ENCODE data around the gene HSPA12A. TPM values are rescaled to one million over a fixed set of nuclear protein-coding genes. Genes with fewer than 3 reads are reported as not detected.

Gene HSPA12A
- total and polyA plus RNA-seq, 2 of the 13 experiments (the other 11 are each of a cell fraction or from before 2014, with no cell fraction given) = 6.4 to 13.6 TPM

- Histone ChIP-seq H3K9me3 (ENCODE audit: low read length) (no peaks in the 10 kb centered on the region), H3K27ac (ENCODE audit: extremely low read length, insufficient read depth, low read length) (no peak overlapping the region), H3K4me1 (ENCODE audit: insufficient read depth, low read length) (peaks cover 22% of the 10 kb centered on the region), H3K4me2 (ENCODE audit: low read depth, low read length) (no peak overlapping the region), H3K4me3 (replicated peaks in 1 of 3; ENCODE audit: insufficient read depth in 1 of 3, low read depth in 2 of 3, low read length in 3 of 3) (no peak overlapping the region), H3K79me2 (ENCODE audit: insufficient read depth, low read length) (no peaks in the 10 kb centered on the region), H2AFZ (ENCODE audit: low read length) (no peak overlapping the region), H3K9ac (ENCODE audit: insufficient read depth, low read depth, low read length) (no peak overlapping the region), H3K27me3 (ENCODE audit: control insufficient read depth in 1 of 2, insufficient read depth in 2 of 2, low read length in 2 of 2) (peaks cover 3 to 15% of the 10 kb centered on the region in 2 experiments; a peak in 4 of 5 replicates), H4K20me1 (ENCODE audit: insufficient read depth, low read length) (no peaks in the 10 kb centered on the region), H3K36me3 (replicated peaks in 1 of 2; ENCODE audit: control insufficient read depth in 1 of 2, insufficient read depth in 2 of 2, low read length in 2 of 2) (no peaks in the 10 kb centered on the region)
- FAIRE-seq (no peak), ATAC-seq (no peak), DNase-seq (ENCODE audit: low spot score) (no peak)
- intact Hi-C loops (cut with micrococcal nuclease; ENCODE audit: unreplicated experiment) (loop anchor here (5.0 kb wide), 2 partner anchors 42 to 312 kb away; partner anchors contain the start of gene HSPA12A), in situ Hi-C loops (cut with HindIII; ENCODE audit: extremely low pct_ligation_motif_present, low pct_unique_long_range_greater_than_20kb) (loop anchor here (5.0 kb wide), 1 partner anchor 97 kb away; no protein-coding TSS in a partner anchor)
- no TSS peak for BruUV-seq (replicated peaks)
- POLR2A ChIA-PET = no interaction called here
- 34% methylated on average over 7 of the region's 7 CpGs for WGBS (ENCODE audit: low lambda C conversion rate)
- CTCF ChIA-PET (ENCODE audit: low intra/inter-chr PET ratio, low total read pairs) = no interaction called here
- TF ChIP-seq ZNF713 (CRISPR knock-in tag; IDR thresholded peaks at IDR 0.05) (no peak), AKAP8 (CRISPR knock-in tag; IDR thresholded peaks at IDR 0.05) (no peak), ZNF430 (CRISPR knock-in tag; IDR thresholded peaks at IDR 0.05) (no peak), TOPORS (CRISPR knock-in tag; IDR thresholded peaks at IDR 0.05) (no peak), PLRG1 (conservative IDR thresholded peaks at IDR 0.05) (no peak), PREB (CRISPR knock-in tag; IDR thresholded peaks at IDR 0.05) (no peak)
- TF ChIP-seq, protein P1, sequence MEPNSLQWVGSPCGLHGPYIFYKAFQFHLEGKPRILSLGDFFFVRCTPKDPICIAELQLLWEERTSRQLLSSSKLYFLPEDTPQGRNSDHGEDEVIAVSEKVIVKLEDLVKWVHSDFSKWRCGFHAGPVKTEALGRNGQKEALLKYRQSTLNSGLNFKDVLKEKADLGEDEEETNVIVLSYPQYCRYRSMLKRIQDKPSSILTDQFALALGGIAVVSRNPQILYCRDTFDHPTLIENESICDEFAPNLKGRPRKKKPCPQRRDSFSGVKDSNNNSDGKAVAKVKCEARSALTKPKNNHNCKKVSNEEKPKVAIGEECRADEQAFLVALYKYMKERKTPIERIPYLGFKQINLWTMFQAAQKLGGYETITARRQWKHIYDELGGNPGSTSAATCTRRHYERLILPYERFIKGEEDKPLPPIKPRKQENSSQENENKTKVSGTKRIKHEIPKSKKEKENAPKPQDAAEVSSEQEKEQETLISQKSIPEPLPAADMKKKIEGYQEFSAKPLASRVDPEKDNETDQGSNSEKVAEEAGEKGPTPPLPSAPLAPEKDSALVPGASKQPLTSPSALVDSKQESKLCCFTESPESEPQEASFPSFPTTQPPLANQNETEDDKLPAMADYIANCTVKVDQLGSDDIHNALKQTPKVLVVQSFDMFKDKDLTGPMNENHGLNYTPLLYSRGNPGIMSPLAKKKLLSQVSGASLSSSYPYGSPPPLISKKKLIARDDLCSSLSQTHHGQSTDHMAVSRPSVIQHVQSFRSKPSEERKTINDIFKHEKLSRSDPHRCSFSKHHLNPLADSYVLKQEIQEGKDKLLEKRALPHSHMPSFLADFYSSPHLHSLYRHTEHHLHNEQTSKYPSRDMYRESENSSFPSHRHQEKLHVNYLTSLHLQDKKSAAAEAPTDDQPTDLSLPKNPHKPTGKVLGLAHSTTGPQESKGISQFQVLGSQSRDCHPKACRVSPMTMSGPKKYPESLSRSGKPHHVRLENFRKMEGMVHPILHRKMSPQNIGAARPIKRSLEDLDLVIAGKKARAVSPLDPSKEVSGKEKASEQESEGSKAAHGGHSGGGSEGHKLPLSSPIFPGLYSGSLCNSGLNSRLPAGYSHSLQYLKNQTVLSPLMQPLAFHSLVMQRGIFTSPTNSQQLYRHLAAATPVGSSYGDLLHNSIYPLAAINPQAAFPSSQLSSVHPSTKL (CRISPR knock-in tag; IDR thresholded peaks at IDR 0.05) = no peak
- TF ChIP-seq, protein P2, sequence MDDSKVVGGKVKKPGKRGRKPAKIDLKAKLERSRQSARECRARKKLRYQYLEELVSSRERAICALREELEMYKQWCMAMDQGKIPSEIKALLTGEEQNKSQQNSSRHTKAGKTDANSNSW (CRISPR knock-in tag; IDR thresholded peaks at IDR 0.05; ENCODE audit: borderline replicate concordance) = no peak
Observed at GRCh38 chr10:116784651-116785050, 42.3 kb upstream of the HSPA12A start.
